ENCODE results near the gene MMEL1. TPM values are rescaled to one million over a fixed set of nuclear protein-coding genes. Genes with fewer than 3 reads are reported as not detected.

MMEL1 gene
- total and polyA plus RNA-seq, 2 of the 13 experiments (the other 11 are each of a cell fraction or from before 2014, with no cell fraction given): 0.48 TPM; not detected in 1

DNA sequence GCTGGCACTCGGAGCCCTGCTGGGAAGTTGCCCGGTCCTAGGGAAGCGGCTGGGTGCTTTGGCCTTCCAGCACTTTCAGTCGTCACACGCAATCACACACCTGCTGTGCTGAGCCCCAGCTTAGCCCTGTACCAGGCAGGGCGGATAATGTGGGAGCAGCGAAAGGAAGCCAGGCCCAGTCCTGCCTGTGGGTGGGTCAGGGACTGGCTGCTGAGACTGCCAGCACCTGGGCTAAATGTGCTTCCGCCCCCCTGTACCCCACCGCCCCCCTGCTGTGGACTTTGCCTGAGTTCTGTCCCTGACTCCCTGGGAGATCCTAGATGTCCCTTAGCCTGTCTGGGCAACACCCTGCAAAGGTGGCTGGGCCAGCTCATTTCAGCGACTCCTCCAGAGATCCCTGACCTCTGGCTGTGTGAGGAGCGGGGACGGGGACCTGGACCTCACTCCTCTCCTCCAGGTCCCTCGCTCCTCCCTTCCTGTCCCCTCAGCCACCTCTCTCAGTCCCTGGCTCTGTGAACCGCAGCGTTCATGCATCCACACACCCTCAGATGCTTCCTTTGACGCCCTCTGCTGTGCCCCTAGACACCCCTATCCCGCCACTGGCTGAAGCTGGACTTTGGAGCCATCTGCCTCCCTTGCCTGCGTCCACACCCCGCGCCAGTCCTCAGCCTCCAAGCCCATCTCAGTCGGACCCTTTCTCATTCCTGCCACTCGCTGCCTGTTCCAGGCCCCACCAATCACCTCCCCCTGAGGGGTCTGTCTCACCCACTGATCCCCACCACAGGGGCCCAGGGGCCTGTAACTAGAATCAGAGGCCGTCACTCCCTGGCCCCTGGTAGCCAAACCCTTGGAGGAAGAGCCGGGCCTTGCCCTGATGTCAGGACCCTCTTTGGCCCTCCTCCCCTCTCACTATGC lies 1.4 kb downstream of the MMEL1 start (continued):
- TF ChIP-seq CSRNP1 (CRISPR knock-in tag; IDR thresholded peaks at IDR 0.05): no peak

DNA sequence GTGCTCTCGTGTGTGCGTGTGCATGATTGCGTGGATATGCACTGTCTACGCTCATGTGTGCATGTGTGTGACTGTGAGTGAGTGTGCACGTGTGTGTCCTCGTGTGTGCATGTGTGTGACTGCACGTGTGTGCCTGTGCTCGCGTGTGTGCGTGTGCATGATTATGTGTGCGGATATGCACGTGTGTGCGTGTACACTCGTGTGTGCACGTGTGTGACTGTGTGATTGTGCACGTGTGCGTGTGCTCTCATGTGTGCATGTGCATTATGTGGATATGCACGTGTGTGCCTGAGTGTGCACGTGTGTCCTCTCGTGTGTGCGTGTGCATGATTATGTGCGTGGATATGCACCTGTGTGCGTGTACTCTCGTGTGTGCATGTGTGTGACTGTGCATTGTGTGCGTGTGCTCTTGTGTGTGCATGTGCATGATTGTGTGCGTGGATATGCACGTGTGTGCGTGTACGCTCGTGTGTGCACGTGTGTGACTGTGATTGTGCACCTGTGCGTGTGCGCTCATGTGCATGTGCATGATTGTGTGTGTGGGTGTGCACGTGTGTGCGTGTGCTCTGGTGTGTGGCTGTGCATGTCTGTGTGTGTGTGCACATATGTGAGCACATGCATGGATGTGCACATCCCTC lies 2.2 kb downstream of the MMEL1 start:
- H2AFZ ChIP-seq (ENCODE audit: low read length): no peak overlapping the region
- in situ Hi-C loops (cut with HindIII; ENCODE audit: extremely low pct_ligation_motif_present, low pct_unique_long_range_greater_than_20kb): no loop called here
- no peak overlapping the region for H3K27ac ChIP-seq (ENCODE audit: extremely low read length, insufficient read depth, low read length)
- 0 out of 2 replicates have a peak, but pooled peaks cover 2% of the 10 kb centered on the region for H4K20me1 ChIP-seq (ENCODE audit: insufficient read depth, low read length)
- no peaks in the 10 kb centered on the region for H3K36me3 ChIP-seq (replicated peaks in 1 of 2; ENCODE audit: control insufficient read depth in 1 of 2, insufficient read depth in 2 of 2, low read length in 2 of 2)
- DNase-seq (ENCODE audit: low spot score) (no peak), ATAC-seq (no peak), FAIRE-seq (no peak)
- ChIA-PET POLR2A (interaction anchor here (1.2 kb wide), 1 partner anchor 218 kb away, joined by 3 read pairs; the partner anchor contains the start of gene PEX10), CTCF (ENCODE audit: low intra/inter-chr PET ratio, low total read pairs) (no interaction called here)
- WGBS (ENCODE audit: low lambda C conversion rate): 85% methylated on average over 35 of the region's 35 CpGs
- peaks cover 40% of the 10 kb centered on the region for H3K4me1 ChIP-seq (ENCODE audit: insufficient read depth, low read length)
- peak overlapping the region; percentile 66; the same call in 1 of the 2 replicates for H3K4me2 ChIP-seq (ENCODE audit: low read depth, low read length)
- no peaks in the 10 kb centered on the region for H3K9me3 ChIP-seq (ENCODE audit: low read length)
- H3K27me3 ChIP-seq (ENCODE audit: control insufficient read depth in 1 of 2, insufficient read depth in 2 of 2, low read length in 2 of 2): peaks cover 13 to 31% of the 10 kb centered on the region in 2 experiments; a peak in 4 of 5 replicates
- H3K4me3 ChIP-seq (replicated peaks in 1 of 3; ENCODE audit: insufficient read depth in 1 of 3, low read depth in 2 of 3, low read length in 3 of 3): peak overlapping the region in 1 of 3 experiments; percentile 42; a peak in 1 of 6 replicates
- no peak overlapping the region for H3K9ac ChIP-seq (ENCODE audit: insufficient read depth, low read depth, low read length)
- BruUV-seq (replicated peaks): no TSS peak
- intact Hi-C loops (cut with micrococcal nuclease; ENCODE audit: unreplicated experiment): loop anchor here (5.0 to 10.0 kb wide), 2 partner anchors 46 to 73 kb away; partner anchors contain the start of genes PRXL2B and TNFRSF14
- no peaks in the 10 kb centered on the region for H3K79me2 ChIP-seq (ENCODE audit: insufficient read depth, low read length)
- TF ChIP-seq MNT (IDR thresholded peaks at IDR 0.05): peak; percentile 79
- no peak for TF ChIP-seq FOXC1 (CRISPR knock-in tag; IDR thresholded peaks at IDR 0.05; ENCODE audit: borderline replicate concordance)
- TF ChIP-seq NONO (IDR thresholded peaks at IDR 0.05): no peak
- TF ChIP-seq NONO (CRISPR knock-in tag; conservative IDR thresholded peaks at IDR 0.05): peak; percentile 43; the same call in 1 of the 2 replicates
- no peak for TF ChIP-seq KDM4B (CRISPR knock-in tag; IDR thresholded peaks at IDR 0.05)
- TF ChIP-seq, protein P1, sequence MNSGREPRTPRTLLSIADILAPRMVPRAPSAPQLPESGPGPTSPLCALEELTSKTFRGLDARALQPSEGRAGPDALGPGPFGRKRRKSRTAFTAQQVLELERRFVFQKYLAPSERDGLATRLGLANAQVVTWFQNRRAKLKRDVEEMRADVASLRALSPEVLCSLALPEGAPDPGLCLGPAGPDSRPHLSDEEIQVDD (CRISPR knock-in tag; IDR thresholded peaks at IDR 0.05; ENCODE audit: borderline replicate concordance): no peak; the same call in 1 of the 2 replicates
- TF ChIP-seq SKIL (CRISPR knock-in tag; IDR thresholded peaks at IDR 0.05; ENCODE audit: borderline replicate concordance): 0 out of 2 replicates have a peak, but pooled peaks have one; percentile 10
- no peak for TF ChIP-seq ARNT2 (CRISPR knock-in tag; IDR thresholded peaks at IDR 0.05; ENCODE audit: low read depth)
- no peak for TF ChIP-seq KDM2A (CRISPR knock-in tag; IDR thresholded peaks at IDR 0.05; ENCODE audit: borderline replicate concordance, low read depth)
- TF ChIP-seq ZNF614 (CRISPR knock-in tag; IDR thresholded peaks at IDR 0.05; ENCODE audit: borderline replicate concordance): no peak
- TF ChIP-seq SUZ12 (IDR thresholded peaks at IDR 0.05; ENCODE audit: low read depth, low read length): no peak
- TF ChIP-seq CBX2 (IDR thresholded peaks at IDR 0.05; ENCODE audit: low read depth, low read length): no peak
- TF ChIP-seq CBX2 (CRISPR knock-in tag; IDR thresholded peaks at IDR 0.05; ENCODE audit: low read depth): no peak

Data from HepG2 (cell line).